CD4-positive, alpha-beta T cell (primary cell): Measurements from ENCODE around the gene GCC2. TPM values are rescaled to one million over a fixed set of nuclear protein-coding genes. Genes with fewer than 3 reads are reported as not detected.

ENCODE experiments used
- ATAC-seq: fragments of 200-7000 bp; cut with Tn5 transposase; one replicate; pipeline ENCODE4 v1.10.0; 2022; ENCODE audit warnings: mild to moderate bottlenecking; ENCODE audit not compliant: poor library complexity
- CTCF ChIA-PET: fragments of 350-600 bp; sonication (Branson Sonifier 250); formaldehyde crosslinking; loops from one replicate; lab custom pipeline; 2021; ENCODE audit warnings: antibody characterized with exemption, inconsistent platforms; lab: Charles Lee
- POLR2A ChIA-PET: fragments of 350-600 bp; sonication (Branson Sonifier 250); formaldehyde crosslinking; loops from one replicate; lab custom pipeline; 2021; ENCODE audit warnings: antibody characterized with exemption, inconsistent platforms; lab: Charles Lee
- DNase-seq, 14 experiments: peaks; one replicate each; pipeline ENCODE4 v3.0.0-alpha.2; 2013 to 2020; ENCODE audit warnings: mixed read lengths in 2 of 14
- H3K27ac ChIP-seq, 2 donors: one replicate each; pipeline versions ENCODE4 v1.5.1 to v1.7.0; 2013; ENCODE audit warnings: low read length in 2 of 2, low read depth in 1 of 2, mild to moderate bottlenecking in 1 of 2
- H3K27me3 ChIP-seq, 2 experiments: 1 replicate in 1 of 2; 2 replicates in 1 of 2; pipeline versions ENCODE4 v1.6.1 to v1.7.0; 2013; ENCODE audit warnings: low read length in 2 of 2, control low read depth in 1 of 2, mild to moderate bottlenecking in 1 of 2, moderate library complexity in 1 of 2; ENCODE audit not compliant: insufficient read depth in 2 of 2, control insufficient read depth in 1 of 2
- H3K36me3 ChIP-seq: one replicate; pipeline ENCODE4 v1.6.1; 2013; ENCODE audit warnings: low read length, control low read depth; ENCODE audit not compliant: insufficient read depth
- H3K4me1 ChIP-seq: one replicate; pipeline ENCODE4 v1.6.1; 2013; ENCODE audit warnings: low read length, control low read depth; ENCODE audit not compliant: insufficient read depth
- H3K4me3 ChIP-seq: one replicate; pipeline ENCODE4 v1.5.1; 2013; ENCODE audit warnings: mild to moderate bottlenecking, low read length, moderate library complexity
- H3K9me3 ChIP-seq, 2 experiments: 1 replicate in 1 of 2; 2 replicates in 1 of 2; pipeline versions ENCODE4 v1.6.1 to v1.7.0; 2013; ENCODE audit warnings: low read length in 2 of 2, mild to moderate bottlenecking in 2 of 2, control low read depth in 1 of 2, moderate library complexity in 1 of 2; ENCODE audit not compliant: control insufficient read depth in 1 of 2, insufficient read depth in 1 of 2
- H3K27ac Mint-ChIP-seq: one replicate; pipeline ENCODE4 v1.8.0; 2020; ENCODE audit warnings: mixed read lengths
- H3K27me3 Mint-ChIP-seq: one replicate; pipeline ENCODE4 v1.8.0; 2021; ENCODE audit warnings: mixed read lengths
- H3K36me3 Mint-ChIP-seq: one replicate; pipeline ENCODE4 v1.8.0; 2021; ENCODE audit warnings: low read depth, mixed read lengths
- H3K4me1 Mint-ChIP-seq: one replicate; pipeline ENCODE4 v1.8.0; 2021; ENCODE audit warnings: low read depth, mixed read lengths
- H3K4me3 Mint-ChIP-seq: one replicate; pipeline ENCODE4 v1.8.0; 2020; ENCODE audit warnings: mild to moderate bottlenecking, mixed read lengths
- H3K9me3 Mint-ChIP-seq: one replicate; pipeline ENCODE4 v1.8.0; 2020; ENCODE audit warnings: mixed read lengths
- CTCF ChIP-seq: fragments of 200-600 bp; IDR thresholded peaks from one replicate; pipeline ENCODE4 v1.8.0; 2022; ENCODE audit warnings: antibody characterized with exemption, mild to moderate bottlenecking
- intact Hi-C, 2 experiments: fragments of 100-400 bp; cut with DNase I in 1 of 2; cut with micrococcal nuclease in 1 of 2; formaldehyde crosslinking; loops; one replicate each; pipeline versions ENCODE4 v1.15.1 to v1.9.0; 2023 to 2025; cut with DNase I, micrococcal nuclease
- total RNA-seq, 174 experiments: library from RNA in 2 of 174; stranded (reverse) in 2 of 174; gene quantifications; one replicate each; pipeline ENCODE4 v1.2.3 and lab custom pipeline; 2021 to 2026

Gene GCC2
- total RNA-seq, 2 experiments from 2014 or later: 134 to 141 TPM

DNA sequence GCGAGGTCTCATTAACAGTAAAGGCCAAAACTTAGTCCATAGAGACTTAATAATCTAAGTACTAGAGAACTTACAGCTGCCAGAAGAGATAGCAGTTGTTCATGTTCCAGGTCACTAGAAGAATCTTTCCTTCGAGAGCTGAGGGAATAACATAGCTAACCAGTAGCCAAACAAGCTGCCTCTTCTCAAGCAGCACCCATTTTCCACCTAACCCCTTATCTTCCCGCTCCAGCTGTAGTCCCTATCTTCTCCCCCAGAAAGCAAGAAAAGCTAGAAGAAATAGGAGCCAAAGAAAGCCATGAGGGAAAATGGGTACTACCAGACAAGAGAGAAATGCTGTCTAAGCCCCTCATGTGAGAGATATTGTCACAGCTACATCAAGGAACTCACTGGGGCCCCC, 47.2 kb upstream of the GCC2 start:
- Histone ChIP-seq H3K4me3 (no peak overlapping the region), H3K9me3 (peaks cover 13 to 27% of the 10 kb centered on the region in 2 experiments), H3K36me3 (no peaks in the 10 kb centered on the region), H3K27me3 (no peaks in the 10 kb centered on the region), H3K27ac (no peak overlapping the region), H3K4me1 (no peaks in the 10 kb centered on the region)
- POLR2A ChIA-PET: no interaction called here
- H3K9me3 Mint-ChIP-seq: peaks cover 38% of the 10 kb centered on the region
- intact Hi-C loops: no loop called here
- peaks cover 32% of the 10 kb centered on the region for H3K36me3 Mint-ChIP-seq
- peaks cover 15% of the 10 kb centered on the region for H3K27me3 Mint-ChIP-seq
- H3K4me3 Mint-ChIP-seq: no peak overlapping the region
- no peak overlapping the region for H3K27ac Mint-ChIP-seq
- no peak for ATAC-seq
- no peak for DNase-seq
- CTCF ChIA-PET: no interaction called here
- no peaks in the 10 kb centered on the region for H3K4me1 Mint-ChIP-seq
- no peak for TF ChIP-seq CTCF

GRCh38 chr2:108403494-108403893, 45.5 kb upstream of the GCC2 start:
- peaks cover 24% of the 10 kb centered on the region for H3K36me3 Mint-ChIP-seq
- peaks cover 13 to 27% of the 10 kb centered on the region in 2 experiments for H3K9me3 ChIP-seq
- intact Hi-C loops: no loop called here
- no peak for TF ChIP-seq CTCF
- peaks cover 0 to 5% of the 10 kb centered on the region in 2 experiments for H3K27me3 ChIP-seq
- DNase-seq: no peak
- H3K27ac Mint-ChIP-seq: no peak overlapping the region
- ChIA-PET POLR2A (no interaction called here), CTCF (no interaction called here)
- ATAC-seq: no peak
- peaks cover 35% of the 10 kb centered on the region for H3K9me3 Mint-ChIP-seq
- no peaks in the 10 kb centered on the region for H3K4me1 ChIP-seq
- no peaks in the 10 kb centered on the region for H3K36me3 ChIP-seq
- H3K4me3 ChIP-seq: no peak overlapping the region
- H3K4me1 Mint-ChIP-seq: no peaks in the 10 kb centered on the region
- no peak overlapping the region for H3K27ac ChIP-seq
- H3K27me3 Mint-ChIP-seq: peaks cover 20% of the 10 kb centered on the region
- no peak overlapping the region for H3K4me3 Mint-ChIP-seq

DNA sequence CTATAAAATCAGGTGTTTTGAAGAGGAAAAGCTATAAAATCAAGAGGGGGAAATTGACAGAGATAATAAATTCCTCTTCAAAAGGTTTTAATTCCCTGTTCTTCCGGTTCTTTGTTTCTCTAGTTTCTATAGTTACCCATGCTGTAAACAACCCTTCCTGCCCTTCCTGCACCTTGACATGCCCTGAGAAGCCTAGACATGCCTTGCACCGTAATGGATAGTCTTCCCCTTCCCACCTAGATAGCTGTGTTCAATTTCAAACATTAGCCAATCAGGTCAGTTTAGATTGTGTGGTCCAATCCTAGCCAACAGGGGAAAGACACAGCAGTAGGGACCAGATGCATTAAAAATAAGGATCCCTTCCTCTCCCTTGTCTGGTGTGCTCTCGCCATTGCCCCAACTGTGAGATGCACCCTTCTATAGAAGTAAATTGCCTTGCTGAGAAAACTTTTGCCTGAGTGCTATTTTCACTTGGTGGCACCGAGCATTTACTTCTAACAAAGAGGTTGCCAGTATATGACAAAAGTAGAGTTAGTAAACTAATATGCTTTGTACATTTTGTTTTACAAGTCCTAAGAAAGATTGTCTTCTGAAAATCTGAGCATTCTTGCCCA, 44.1 kb upstream of the GCC2 start:
- Mint-ChIP-seq H3K27me3 (peaks cover 20% of the 10 kb centered on the region), H3K9me3 (peaks cover 31% of the 10 kb centered on the region), H3K4me1 (no peaks in the 10 kb centered on the region), H3K36me3 (peaks cover 20% of the 10 kb centered on the region), H3K27ac (no peak overlapping the region), H3K4me3 (no peak overlapping the region)
- Histone ChIP-seq H3K9me3 (peaks cover 4 to 17% of the 10 kb centered on the region in 2 experiments), H3K4me1 (no peaks in the 10 kb centered on the region), H3K36me3 (no peaks in the 10 kb centered on the region), H3K4me3 (no peak overlapping the region), H3K27me3 (peaks cover 0 to 5% of the 10 kb centered on the region in 2 experiments), H3K27ac (no peak overlapping the region)
- intact Hi-C loops: no loop called here
- ChIA-PET CTCF (no interaction called here), POLR2A (no interaction called here)
- DNase-seq: no peak
- ATAC-seq: no peak
- no peak for TF ChIP-seq CTCF
